Ishikawa (cell line): ENCODE data around the gene KCNMB1.

Experiments used
- CEBPB ChIP-seq: IDR thresholded peaks from 2 replicates; pipeline ENCODE4 v1.6.1; 2012
- CREB1 ChIP-seq: IDR thresholded peaks from 2 replicates; pipeline ENCODE4 v1.6.1; 2012; ENCODE audit warnings: low read depth
- EGR1 ChIP-seq: IDR thresholded peaks from 2 replicates; pipeline ENCODE4 v1.6.1; 2012
- EP300 ChIP-seq: IDR thresholded peaks from 2 replicates; pipeline ENCODE4 v1.6.1; 2012; ENCODE audit warnings: borderline replicate concordance
- FOXM1 ChIP-seq: IDR thresholded peaks from 2 replicates; pipeline ENCODE4 v1.6.1; 2012; ENCODE audit warnings: low read depth, borderline replicate concordance
- NFIC ChIP-seq: IDR thresholded peaks from 2 replicates; pipeline ENCODE4 v1.6.1; 2012
- RAD21 ChIP-seq: IDR thresholded peaks from 2 replicates; pipeline ENCODE4 v1.6.1; 2012; ENCODE audit warnings: low read depth
- TAF1 ChIP-seq: IDR thresholded peaks from 2 replicates; pipeline ENCODE4 v1.6.1; 2012; ENCODE audit warnings: low read depth, mild to moderate bottlenecking
- TCF12 ChIP-seq: IDR thresholded peaks from 2 replicates; pipeline ENCODE4 v1.6.1; 2012; ENCODE audit warnings: low read depth
- TEAD4 ChIP-seq: IDR thresholded peaks from 2 replicates; pipeline ENCODE4 v1.6.1; 2012
- YY1 ChIP-seq: IDR thresholded peaks from 2 replicates; pipeline ENCODE4 v1.6.1; 2012; ENCODE audit warnings: low read depth
- ZBTB7A ChIP-seq: IDR thresholded peaks from 2 replicates; pipeline ENCODE4 v1.6.1; 2012; ENCODE audit warnings: low read depth
- TF ChIP-seq, protein P1 (sequence below): IDR thresholded peaks from 2 replicates; pipeline ENCODE4 v1.6.1; 2012
- TF ChIP-seq, protein P2 (sequence below): IDR thresholded peaks from 2 replicates; pipeline ENCODE4 v1.6.1; 2012
- TF ChIP-seq, protein P3 (sequence below): IDR thresholded peaks from 2 replicates; pipeline ENCODE4 v1.6.1; 2012; ENCODE audit warnings: low read depth, mild to moderate bottlenecking

The KCNMB1 gene

DNA sequence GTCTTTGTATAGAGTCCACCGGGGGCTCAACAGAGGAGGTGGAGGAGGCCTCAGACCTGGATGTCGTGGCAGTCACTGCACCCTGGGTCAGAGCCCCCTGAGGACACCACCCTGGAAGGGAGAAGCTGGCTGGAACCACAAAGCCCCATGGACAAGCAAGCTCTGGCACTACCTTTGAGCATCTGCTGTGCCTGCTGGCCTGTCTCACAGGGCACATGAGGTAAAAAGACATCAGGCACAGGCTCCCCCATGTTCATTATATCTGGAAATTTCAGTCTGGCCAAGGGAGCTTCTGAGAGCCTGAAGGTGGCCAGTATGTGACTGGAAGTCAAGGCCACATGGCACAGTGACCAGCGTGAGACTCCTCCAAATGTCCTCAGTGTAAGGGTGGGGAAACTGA is 22.9 kb downstream of the KCNMB1 start:
- TF ChIP-seq TEAD4 (no peak), ZBTB7A (no peak), RAD21 (no peak), NFIC (no peak), CREB1 (no peak), YY1 (no peak), FOXM1 (no peak), EP300 (no peak), TAF1 (no peak), CEBPB (no peak), EGR1 (no peak), TCF12 (no peak)
- TF ChIP-seq, protein P1, sequence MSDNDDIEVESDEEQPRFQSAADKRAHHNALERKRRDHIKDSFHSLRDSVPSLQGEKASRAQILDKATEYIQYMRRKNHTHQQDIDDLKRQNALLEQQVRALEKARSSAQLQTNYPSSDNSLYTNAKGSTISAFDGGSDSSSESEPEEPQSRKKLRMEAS = no peak
- TF ChIP-seq, protein P2, sequence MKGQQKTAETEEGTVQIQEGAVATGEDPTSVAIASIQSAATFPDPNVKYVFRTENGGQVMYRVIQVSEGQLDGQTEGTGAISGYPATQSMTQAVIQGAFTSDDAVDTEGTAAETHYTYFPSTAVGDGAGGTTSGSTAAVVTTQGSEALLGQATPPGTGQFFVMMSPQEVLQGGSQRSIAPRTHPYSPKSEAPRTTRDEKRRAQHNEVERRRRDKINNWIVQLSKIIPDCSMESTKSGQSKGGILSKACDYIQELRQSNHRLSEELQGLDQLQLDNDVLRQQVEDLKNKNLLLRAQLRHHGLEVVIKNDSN = no peak
- TF ChIP-seq, protein P3, sequence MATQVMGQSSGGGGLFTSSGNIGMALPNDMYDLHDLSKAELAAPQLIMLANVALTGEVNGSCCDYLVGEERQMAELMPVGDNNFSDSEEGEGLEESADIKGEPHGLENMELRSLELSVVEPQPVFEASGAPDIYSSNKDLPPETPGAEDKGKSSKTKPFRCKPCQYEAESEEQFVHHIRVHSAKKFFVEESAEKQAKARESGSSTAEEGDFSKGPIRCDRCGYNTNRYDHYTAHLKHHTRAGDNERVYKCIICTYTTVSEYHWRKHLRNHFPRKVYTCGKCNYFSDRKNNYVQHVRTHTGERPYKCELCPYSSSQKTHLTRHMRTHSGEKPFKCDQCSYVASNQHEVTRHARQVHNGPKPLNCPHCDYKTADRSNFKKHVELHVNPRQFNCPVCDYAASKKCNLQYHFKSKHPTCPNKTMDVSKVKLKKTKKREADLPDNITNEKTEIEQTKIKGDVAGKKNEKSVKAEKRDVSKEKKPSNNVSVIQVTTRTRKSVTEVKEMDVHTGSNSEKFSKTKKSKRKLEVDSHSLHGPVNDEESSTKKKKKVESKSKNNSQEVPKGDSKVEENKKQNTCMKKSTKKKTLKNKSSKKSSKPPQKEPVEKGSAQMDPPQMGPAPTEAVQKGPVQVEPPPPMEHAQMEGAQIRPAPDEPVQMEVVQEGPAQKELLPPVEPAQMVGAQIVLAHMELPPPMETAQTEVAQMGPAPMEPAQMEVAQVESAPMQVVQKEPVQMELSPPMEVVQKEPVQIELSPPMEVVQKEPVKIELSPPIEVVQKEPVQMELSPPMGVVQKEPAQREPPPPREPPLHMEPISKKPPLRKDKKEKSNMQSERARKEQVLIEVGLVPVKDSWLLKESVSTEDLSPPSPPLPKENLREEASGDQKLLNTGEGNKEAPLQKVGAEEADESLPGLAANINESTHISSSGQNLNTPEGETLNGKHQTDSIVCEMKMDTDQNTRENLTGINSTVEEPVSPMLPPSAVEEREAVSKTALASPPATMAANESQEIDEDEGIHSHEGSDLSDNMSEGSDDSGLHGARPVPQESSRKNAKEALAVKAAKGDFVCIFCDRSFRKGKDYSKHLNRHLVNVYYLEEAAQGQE = no peak

DNA sequence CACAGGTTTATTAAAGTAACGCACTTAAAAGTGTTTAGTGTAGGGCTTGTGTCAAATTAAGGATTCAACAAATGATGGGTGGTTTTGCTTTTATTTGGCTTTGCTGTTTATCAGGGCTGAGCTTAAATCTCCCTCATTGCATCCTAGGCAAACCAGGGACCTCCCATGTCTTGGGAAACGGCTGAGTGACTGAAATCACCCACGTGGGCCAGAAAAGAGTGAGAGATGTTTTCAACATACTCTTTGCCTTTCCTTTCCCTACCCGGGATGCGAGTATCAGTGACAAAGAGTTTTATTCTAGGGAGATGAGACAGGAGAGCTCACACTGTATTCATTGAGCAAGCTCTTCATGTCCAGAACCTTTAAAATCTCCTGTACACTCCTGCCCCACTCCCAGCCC is 23.3 kb downstream of the KCNMB1 start:
- TF ChIP-seq, protein P2 = no peak
- TF ChIP-seq EP300 (no peak), RAD21 (no peak), FOXM1 (no peak), CEBPB (no peak), EGR1 (no peak), TAF1 (no peak), CREB1 (no peak), TEAD4 (no peak), YY1 (no peak), ZBTB7A (no peak), TCF12 (no peak), NFIC (no peak)
- TF ChIP-seq, protein P1 = no peak
- TF ChIP-seq, protein P3 = no peak

DNA sequence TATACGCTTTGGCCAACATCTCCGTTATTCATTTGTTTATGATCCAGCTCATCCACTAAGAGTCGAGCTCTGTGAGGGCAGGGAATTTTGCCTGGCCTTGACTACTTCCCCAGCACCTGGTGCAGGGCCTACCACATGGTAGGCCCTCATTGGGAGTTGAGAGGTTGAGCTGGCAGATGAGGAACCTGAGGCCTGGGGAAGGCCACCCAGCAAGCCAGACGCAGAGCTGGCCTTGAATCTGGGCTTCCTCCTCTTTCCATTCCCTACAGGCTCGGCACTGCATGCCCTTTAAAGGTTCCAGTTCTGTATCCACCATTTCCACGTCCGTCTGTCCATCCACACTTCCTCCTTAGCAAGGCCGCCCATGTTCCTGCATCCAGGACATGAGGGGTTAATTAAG is 24.2 kb downstream of the KCNMB1 start:
- TF ChIP-seq, protein P1 = no peak
- TF ChIP-seq, protein P2 = no peak
- TF ChIP-seq TEAD4 = no peak
- no peak for TF ChIP-seq NFIC
- TF ChIP-seq RAD21 = no peak
- TF ChIP-seq, protein P3 = no peak
- no peak for TF ChIP-seq EP300
- no peak for TF ChIP-seq ZBTB7A
- no peak for TF ChIP-seq TAF1
- TF ChIP-seq CEBPB = no peak
- TF ChIP-seq TCF12 = no peak
- TF ChIP-seq YY1 = no peak
- TF ChIP-seq FOXM1 = no peak
- no peak for TF ChIP-seq CREB1
- no peak for TF ChIP-seq EGR1

DNA sequence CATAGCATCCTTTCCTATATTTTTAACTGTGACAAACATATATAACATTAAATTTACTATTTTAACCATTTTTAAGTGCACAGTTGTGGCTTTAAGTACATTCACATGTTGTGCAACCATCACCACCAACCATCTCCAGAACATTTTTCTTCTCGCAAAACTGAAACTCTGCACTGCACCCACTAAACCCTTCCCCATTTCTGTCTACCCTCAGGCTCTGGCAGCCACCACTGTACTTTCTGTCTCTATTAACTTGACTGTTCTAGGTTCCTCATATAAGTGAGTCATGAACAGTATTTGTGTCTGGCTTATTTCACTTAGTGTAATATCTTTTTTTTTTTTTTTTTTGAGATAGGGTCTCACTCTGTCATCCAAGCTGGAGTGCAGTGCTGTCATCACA is 25.5 kb downstream of the KCNMB1 start:
- TF ChIP-seq TCF12 (no peak), TAF1 (no peak), RAD21 (no peak), CREB1 (no peak), FOXM1 (no peak), TEAD4 (no peak), YY1 (no peak), NFIC (no peak), ZBTB7A (no peak)
- TF ChIP-seq, protein P1 = no peak
